MM.1S (cell line): Measurements from ENCODE around the gene DNAJC22.

ENCODE experiments used
- CTCF ChIP-seq: fragments of 300-600 bp; sonication (generic); IDR thresholded peaks from 2 replicates; pipeline ENCODE4 v1.5.1; 2016; ENCODE audit warnings: antibody characterized with exemption, low read length, mixed read lengths
- EZH2 ChIP-seq: fragments of 300-600 bp; sonication (generic); optimal IDR thresholded peaks from 2 replicates; pipeline ENCODE3; 2017; ENCODE audit warnings: low read depth, mild to moderate bottlenecking, antibody characterized with exemption, low read length, mixed read lengths

- TF ChIP-seq EZH2 (no peak), CTCF (no peak)
These were observed 24.4 kb upstream of the DNAJC22 start for GRCh38 chr12:49322367-49322707.
